Measurements from ENCODE around the gene DEK. TPM values are rescaled to one million over a fixed set of nuclear protein-coding genes. Genes with fewer than 3 reads are reported as not detected.
"Not testable (repeated sequence)": the region's sequence is repeated elsewhere in the genome, so short reads cannot be mapped to it uniquely, and the experiment has no call there.

DEK gene
- total and polyA plus RNA-seq, 9 donors = 54.1 to 143 (median 78.9) TPM

GRCh38 chr6:18178960-18179615 lies 85.2 kb downstream of the DEK start:
- no peak overlapping the region for H3K27ac ChIP-seq
- intact Hi-C loops (cut with DNase I) = no loop called here

GRCh38 chr6:18177286-18177965 lies 86.9 kb downstream of the DEK start:
- no peaks in the 10 kb centered on the region for H3K4me1 ChIP-seq (ENCODE audit: insufficient read depth)
- 94 to 98% (median 98%) methylated on average over 4 of the region's 4 CpGs for WGBS, 3 donors
- DNase-seq = no peak
- no peaks in the 10 kb centered on the region for H3K9me3 ChIP-seq
- H3K27ac ChIP-seq = no peak overlapping the region
- TF ChIP-seq CTCF (IDR thresholded peaks at IDR 0.05) (no peak), EP300 (IDR thresholded peaks at IDR 0.05) (no peak), POLR2A (IDR thresholded peaks at IDR 0.05) (no peak)
- no peak overlapping the region for H3K4me3 ChIP-seq
- no peaks in the 10 kb centered on the region for H3K27me3 ChIP-seq
- H3K36me3 ChIP-seq = no peaks in the 10 kb centered on the region
- intact Hi-C loops (cut with DNase I) = no loop called here

More at GRCh38 chr6:18178960-18179615, 85.2 kb downstream of the DEK start:
- WGBS, 3 donors = 86 to 92% (median 90%) methylated on average over 3 of the region's 3 CpGs
- DNase-seq = no peak
- Histone ChIP-seq H3K4me1 (ENCODE audit: insufficient read depth) (no peaks in the 10 kb centered on the region), H3K4me3 (no peak overlapping the region), H3K36me3 (no peaks in the 10 kb centered on the region), H3K9me3 (no peaks in the 10 kb centered on the region), H3K27me3 (no peaks in the 10 kb centered on the region)
- TF ChIP-seq EP300 (IDR thresholded peaks at IDR 0.05) (no peak), CTCF (IDR thresholded peaks at IDR 0.05) (no peak), POLR2A (IDR thresholded peaks at IDR 0.05) (no peak)

GRCh38 chr6:18176198-18176597 lies 88.1 kb downstream of the DEK start:
- H3K4me1 ChIP-seq (ENCODE audit: insufficient read depth); intact Hi-C loops (cut with DNase I); H3K27me3 ChIP-seq; H3K4me3 ChIP-seq; H3K9me3 ChIP-seq; H3K36me3 ChIP-seq; DNase-seq; H3K27ac ChIP-seq: not testable (repeated sequence)
- WGBS, 3 donors = 90 to 95% (median 92%) methylated on average over 4 of the region's 4 CpGs

Small RNA genes lying within 50 kb of the gene (small RNA-seq; reads per million reads assigned to genes)
- gene AL138825.1 (not detected), gene RF00019 (not detected), gene RNU6-263P (not detected)

Other genes starting within 250 kb of the DEK start
- 1 to 10 TPM in 4 of 7 donors, under 1 TPM in 3; 0.46 to 1.7 (median 1.2) TPM for gene NHLRC1, start 141.9 kb downstream of the DEK start, total RNA-seq
- gene NHLRC1, start 141.9 kb downstream of the DEK start, polyA plus RNA-seq = 1 to 10 TPM in 1 of 2 donors, under 1 TPM in 1; 0.88 to 1.7 TPM
- gene TPMT, start 109.5 kb downstream of the DEK start, total RNA-seq = 1 to 10 TPM; 4.2 to 7.7 (median 5.4) TPM
- gene TPMT, start 109.5 kb downstream of the DEK start, polyA plus RNA-seq = 10 to 100 TPM in 1 of 2 donors, 1 to 10 TPM in 1; 5.0 to 11.5 TPM
- 10 to 100 TPM in 6 of 7 donors, 1 to 10 TPM in 1; 9.3 to 21.7 (median 13.7) TPM for gene KDM1B, start 109.1 kb downstream of the DEK start, total RNA-seq
- gene KDM1B, start 109.1 kb downstream of the DEK start, polyA plus RNA-seq = 10 to 100 TPM in 1 of 2 donors, 1 to 10 TPM in 1; 4.7 to 14.0 TPM
- gene RNF144B, start 122.8 kb upstream of the DEK start, total RNA-seq = 10 to 100 TPM in 2 of 7 donors, 1 to 10 TPM in 5; 2.5 to 18.7 (median 4.9) TPM
- gene RNF144B, start 122.8 kb upstream of the DEK start, polyA plus RNA-seq = 1 to 10 TPM; 3.0 to 4.0 TPM